Erythroblast (primary cell): ENCODE measurements around the gene GATA5.

ENCODE experiments used
- GATA1 ChIP-seq: IDR thresholded peaks from 2 replicates; pipeline ENCODE4 v1.6.1; 2011; ENCODE audit warnings: low read depth, mild to moderate bottlenecking, control low read depth, low read length, moderate library complexity
- POLR2A ChIP-seq: IDR thresholded peaks from 2 replicates; pipeline ENCODE4 v1.6.1; 2011; ENCODE audit warnings: mild to moderate bottlenecking, low read length

DNA sequence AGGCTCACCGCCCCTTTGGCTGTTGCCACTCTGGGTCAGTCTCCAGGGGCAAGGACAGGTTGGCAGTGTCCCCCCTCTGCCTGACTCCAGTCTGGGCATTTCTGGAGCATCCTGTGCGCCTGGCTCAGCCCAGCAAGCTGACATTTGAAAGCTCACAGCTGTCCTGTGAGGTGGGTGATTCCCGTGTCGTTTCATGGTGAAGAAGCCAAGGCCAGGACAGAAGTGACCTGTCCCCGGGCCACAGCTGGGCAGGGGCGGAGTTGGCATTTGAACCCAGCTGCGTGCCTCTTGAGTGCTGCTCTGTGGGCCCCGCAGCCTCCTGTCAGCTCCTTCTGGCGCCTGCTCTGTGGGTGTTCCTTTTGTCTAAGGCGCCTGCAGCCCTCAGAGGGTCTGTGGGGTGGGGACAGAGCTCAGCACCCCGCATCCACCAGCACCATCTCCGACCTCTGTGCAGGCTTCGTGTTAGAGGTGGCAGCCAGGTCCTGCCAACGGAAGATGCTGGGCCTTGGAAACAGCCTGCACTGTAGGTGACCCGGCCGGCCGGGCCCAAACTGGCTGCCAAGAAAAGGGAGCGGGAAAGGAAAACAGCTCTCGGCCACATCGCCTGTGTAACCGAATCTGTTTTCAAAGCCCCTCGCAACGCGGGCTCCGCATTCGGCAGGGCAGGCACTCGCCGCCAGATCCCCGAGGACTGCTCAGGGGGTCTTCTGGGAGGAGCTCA, 5.8 kb upstream of the GATA5 start:
- TF ChIP-seq POLR2A (no peak), GATA1 (no peak)
